BJ (cell line): ENCODE results near the gene CHCT1. TPM values are rescaled to one million over a fixed set of nuclear protein-coding genes. Genes with fewer than 3 reads are reported as not detected.

Experiments used
- CTCF ChIA-PET: fragments of 350-600 bp; formaldehyde crosslinking; extraction: SDS; loops from one replicate; lab custom pipeline; 2021; ENCODE audit warnings: antibody characterized with exemption, inconsistent platforms; lab: Yijun Ruan, JAX
- POLR2A ChIA-PET: fragments of 300-600 bp; sonication (Branson Sonifier 250); formaldehyde crosslinking; extraction: SDS; loops from one replicate; lab custom pipeline; 2021; ENCODE audit warnings: antibody characterized with exemption; lab: Charles Lee
- DNase-seq: peaks from one replicate; pipeline ENCODE4 v3.0.0-alpha.2; 2011; ENCODE audit warnings: low read depth
- H3K27me3 ChIP-seq: 2 replicates; pipeline ENCODE4 v1.6.0; 2011; ENCODE audit warnings: low read length; ENCODE audit not compliant: control insufficient read depth, insufficient read depth
- H3K36me3 ChIP-seq: 2 replicates; pipeline ENCODE4 v1.5.1; 2011; ENCODE audit warnings: low read length; ENCODE audit not compliant: control insufficient read depth, insufficient read depth
- H3K4me3 ChIP-seq: 2 replicates; pipeline ENCODE4 v1.5.1; 2011; ENCODE audit warnings: low read depth, mild to moderate bottlenecking, control low read depth, low read length
- polyA plus RNA-seq: library from polyadenylated mRNA; depleted of rRNA; stranded (reverse); fragments of >200 nt; gene quantifications from 2 replicates; pipeline ENCODE4 v1.2.3, GENCODE V29; 2011
- TF ChIP-seq, protein P1 (sequence below): IDR thresholded peaks from 2 replicates; pipeline ENCODE4 v1.5.1; 2011; ENCODE audit warnings: low read depth, mild to moderate bottlenecking, control low read depth, inconsistent platforms, low read length, moderate library complexity; ENCODE audit not compliant: insufficient read depth

Gene CHCT1
- polyA plus RNA-seq, 1 experiment: not detected

DNA sequence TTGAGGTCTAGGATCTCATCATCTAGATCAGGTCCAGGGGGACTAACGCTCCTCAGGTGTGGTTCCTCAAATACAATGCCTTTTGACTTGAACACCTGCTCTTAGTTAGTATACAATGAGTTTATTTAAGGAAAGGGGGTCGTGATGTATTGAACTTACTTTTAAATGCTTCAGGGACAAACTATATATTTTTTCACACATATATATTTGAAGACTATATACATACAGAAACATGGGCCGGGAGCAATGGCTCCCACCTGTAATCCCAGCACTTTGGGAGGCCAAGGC is 18.8 kb upstream of the CHCT1 start:
- ChIA-PET CTCF (interaction anchor here (1.0 kb wide), 1 partner anchor 19 kb away, joined by 3 read pairs; the partner anchor contains the start of gene CHCT1), POLR2A (no interaction called here)
- no peak for DNase-seq
- Histone ChIP-seq H3K36me3 (no peaks in the 10 kb centered on the region), H3K27me3 (no peaks in the 10 kb centered on the region), H3K4me3 (no peak overlapping the region)
- TF ChIP-seq, protein P1, sequence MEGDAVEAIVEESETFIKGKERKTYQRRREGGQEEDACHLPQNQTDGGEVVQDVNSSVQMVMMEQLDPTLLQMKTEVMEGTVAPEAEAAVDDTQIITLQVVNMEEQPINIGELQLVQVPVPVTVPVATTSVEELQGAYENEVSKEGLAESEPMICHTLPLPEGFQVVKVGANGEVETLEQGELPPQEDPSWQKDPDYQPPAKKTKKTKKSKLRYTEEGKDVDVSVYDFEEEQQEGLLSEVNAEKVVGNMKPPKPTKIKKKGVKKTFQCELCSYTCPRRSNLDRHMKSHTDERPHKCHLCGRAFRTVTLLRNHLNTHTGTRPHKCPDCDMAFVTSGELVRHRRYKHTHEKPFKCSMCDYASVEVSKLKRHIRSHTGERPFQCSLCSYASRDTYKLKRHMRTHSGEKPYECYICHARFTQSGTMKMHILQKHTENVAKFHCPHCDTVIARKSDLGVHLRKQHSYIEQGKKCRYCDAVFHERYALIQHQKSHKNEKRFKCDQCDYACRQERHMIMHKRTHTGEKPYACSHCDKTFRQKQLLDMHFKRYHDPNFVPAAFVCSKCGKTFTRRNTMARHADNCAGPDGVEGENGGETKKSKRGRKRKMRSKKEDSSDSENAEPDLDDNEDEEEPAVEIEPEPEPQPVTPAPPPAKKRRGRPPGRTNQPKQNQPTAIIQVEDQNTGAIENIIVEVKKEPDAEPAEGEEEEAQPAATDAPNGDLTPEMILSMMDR: no peak

DNA sequence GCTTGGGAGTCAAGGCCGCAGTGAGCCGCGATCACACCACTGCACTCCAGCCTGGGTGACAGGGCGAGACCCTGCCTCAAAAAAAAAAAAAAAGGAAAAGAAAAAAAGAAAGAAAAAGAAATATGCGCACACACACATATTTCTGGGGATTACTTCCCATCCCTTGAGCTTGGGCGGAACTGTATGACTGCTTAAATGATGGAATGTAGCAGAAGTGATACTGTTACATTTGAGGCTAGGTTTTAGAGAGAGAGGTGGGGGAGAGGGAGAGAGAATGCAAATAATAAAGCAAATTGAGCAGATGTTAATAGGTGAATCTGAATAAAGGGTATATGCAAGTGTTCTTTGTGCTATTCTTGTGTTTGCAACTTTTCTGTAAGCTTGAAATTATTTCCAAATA is 18.3 kb upstream of the CHCT1 start:
- CTCF ChIA-PET: interaction anchor here (1.5 kb wide), 2 partner anchors 12 to 18 kb away, joined by 4 to 5 read pairs; partner anchors contain the start of genes CHCT1 and USP32
- Histone ChIP-seq H3K36me3 (no peaks in the 10 kb centered on the region), H3K4me3 (no peak overlapping the region), H3K27me3 (no peaks in the 10 kb centered on the region)
- TF ChIP-seq, protein P1: no peak
- DNase-seq: no peak
- POLR2A ChIA-PET: no interaction called here

DNA sequence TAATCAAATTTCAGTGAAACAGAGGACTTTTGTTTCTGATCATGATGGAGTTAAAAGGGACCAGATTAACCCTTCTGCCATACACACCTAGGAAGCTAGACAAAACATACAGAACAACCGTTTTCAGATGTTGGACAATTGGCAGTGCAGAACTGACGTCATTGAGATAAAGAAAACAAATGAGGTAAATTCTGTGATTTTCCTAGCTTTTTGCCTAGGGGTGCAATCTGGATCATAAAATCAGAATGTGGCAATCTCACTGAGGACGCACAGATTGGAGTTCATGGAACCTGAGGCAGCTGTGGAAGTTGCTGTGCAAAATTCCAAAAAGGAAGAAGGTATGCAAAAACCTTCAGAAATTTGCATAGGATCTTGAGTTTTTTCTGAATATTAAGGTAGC is 15.4 kb upstream of the CHCT1 start:
- DNase-seq: no peak
- no peaks in the 10 kb centered on the region for H3K36me3 ChIP-seq
- no peak overlapping the region for H3K4me3 ChIP-seq
- ChIA-PET CTCF (interaction anchor here (1.8 kb wide), 1 partner anchor 14 kb away, joined by 6 read pairs; no protein-coding TSS in a partner anchor), POLR2A (no interaction called here)
- no peaks in the 10 kb centered on the region for H3K27me3 ChIP-seq
- TF ChIP-seq, protein P1: no peak

DNA sequence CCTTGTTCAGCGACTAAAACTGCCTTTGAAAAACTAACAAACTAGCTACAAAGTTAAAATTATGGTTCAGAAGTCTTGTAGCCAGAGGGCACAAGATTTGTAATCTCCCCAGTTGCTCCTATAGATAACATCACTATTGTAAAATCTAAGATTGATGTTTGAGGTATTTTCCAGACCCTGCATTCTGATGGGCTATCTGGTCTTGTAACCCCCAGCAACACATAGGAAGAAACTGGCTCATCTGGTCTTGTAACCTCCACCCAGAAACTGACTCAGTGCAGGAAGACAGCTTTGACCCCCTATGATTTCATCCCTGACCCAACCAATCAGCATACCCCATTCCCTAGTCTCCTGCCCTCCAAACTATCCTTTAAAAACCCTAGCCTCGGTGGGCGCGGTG is 12.3 kb upstream of the CHCT1 start:
- CTCF ChIA-PET: interaction anchor here (1.2 to 1.4 kb wide), 2 partner anchors 11 to 12 kb away, joined by 4 to 11 read pairs; no protein-coding TSS in a partner anchor
- TF ChIP-seq, protein P1: no peak

DNA sequence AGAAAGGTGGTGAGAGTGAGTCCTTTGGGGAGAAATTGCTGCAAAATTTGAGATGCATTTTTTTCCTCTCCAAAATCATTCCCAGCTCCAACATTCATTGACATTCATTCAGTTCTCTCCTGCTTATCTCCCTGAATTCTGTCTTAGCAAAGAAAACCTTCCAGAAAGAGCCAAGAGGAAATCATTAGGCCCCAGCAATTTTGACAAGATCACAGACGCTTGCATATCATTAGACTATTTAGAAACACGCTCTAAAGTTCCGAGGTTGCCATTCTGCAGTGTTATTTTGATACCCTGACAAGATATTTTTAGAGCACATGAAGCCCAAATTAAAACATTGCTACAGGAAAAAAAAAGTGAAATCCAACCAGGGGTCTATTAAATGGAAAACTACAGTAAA is 9.6 kb upstream of the CHCT1 start:
- CTCF ChIA-PET: interaction anchor here (1.0 to 2.3 kb wide), 3 partner anchors 8 to 10 kb away, joined by 3 to 10 read pairs (median 5); partner anchors contain the start of gene CHCT1
- DNase-seq: no peak
- TF ChIP-seq, protein P1: no peak
- POLR2A ChIA-PET: no interaction called here
- H3K4me3 ChIP-seq: no peak overlapping the region
- no peaks in the 10 kb centered on the region for H3K27me3 ChIP-seq
- no peaks in the 10 kb centered on the region for H3K36me3 ChIP-seq

More for the DNA sequence above, 12.3 kb upstream of the CHCT1 start:
- no peaks in the 10 kb centered on the region for H3K27me3 ChIP-seq
- POLR2A ChIA-PET: no interaction called here
- H3K4me3 ChIP-seq: no peak overlapping the region
- DNase-seq: no peak
- no peaks in the 10 kb centered on the region for H3K36me3 ChIP-seq
